A549 (cell line): ENCODE measurements around the gene OCA2. TPM values are rescaled to one million over a fixed set of nuclear protein-coding genes. Genes with fewer than 3 reads are reported as not detected.

Source experiments
- ATAC-seq, 2 experiments: fragments of 200-7000 bp in 1 of 2; fragments of >200 bp in 1 of 2; cut with Nextera tagmentation in 1 of 2; cut with Tn5 transposase in 1 of 2; 3 replicates each; pipeline versions ENCODE4 v1.8.0 to v1.9.1; 2018 to 2020; ENCODE audit warnings: mild to moderate bottlenecking in 1 of 2, moderate library complexity in 1 of 2
- CTCF ChIA-PET: fragments of 300-600 bp; sonication (Branson Sonifier 250); formaldehyde crosslinking; extraction: SDS; loops from one replicate; lab custom pipeline; 2021; ENCODE audit warnings: antibody characterized with exemption, inconsistent platforms; lab: Yijun Ruan, JAX
- POLR2A ChIA-PET: fragments of 350-600 bp; formaldehyde crosslinking; extraction: SDS; loops from one replicate; lab custom pipeline; 2021; ENCODE audit warnings: antibody characterized with exemption, inconsistent platforms; lab: Yijun Ruan, JAX
- DNase-seq, 2 experiments: peaks; one replicate each; pipeline versions ENCODE4 v3.0.0 to v3.0.0-alpha.2; 2011 to 2016; ENCODE audit warnings: low read depth in 1 of 2, low spot score in 1 of 2
- FAIRE-seq: peaks from 2 replicates; lab custom pipeline; 2011; peaks lifted over from hg19 to GRCh38; lab: Jason Lieb, UNC
- H3K27ac ChIP-seq, 2 experiments: fragments of >200 bp; sonication (Bioruptor Twin); formaldehyde crosslinking; 3 replicates each; pipeline ENCODE4 v1.5.1; 2016 to 2017
- H3K4me1 ChIP-seq: fragments of >200 bp; sonication (Bioruptor Twin); formaldehyde crosslinking; 3 replicates; pipeline ENCODE4 v1.6.1; 2016
- H3K4me2 ChIP-seq: fragments of >200 bp; sonication (Bioruptor Twin); formaldehyde crosslinking; 3 replicates; pipeline ENCODE4 v1.6.1; 2016
- H3K4me3 ChIP-seq: fragments of >200 bp; sonication (Bioruptor Twin); formaldehyde crosslinking; 3 replicates; pipeline ENCODE4 v1.5.1; 2016
- H3K9me3 ChIP-seq: fragments of >200 bp; sonication (Bioruptor Twin); formaldehyde crosslinking; 3 replicates; pipeline ENCODE4 v1.6.1; 2016
- CHD4 ChIP-seq: fragments of 200-600 bp; sonication (generic); IDR thresholded peaks from 2 replicates; pipeline ENCODE4 v1.6.1; 2016; ENCODE audit warnings: antibody characterized with exemption, mild to moderate bottlenecking, borderline replicate concordance
- EHF ChIP-seq: fragments of 250-450 bp; sonication (Bioruptor Pico); IDR thresholded peaks from 2 replicates; pipeline ENCODE4 v1.5.0; 2020; ENCODE audit warnings: mild to moderate bottlenecking
- FOXS1 ChIP-seq: fragments of 250-450 bp; sonication (Bioruptor Pico); IDR thresholded peaks from 2 replicates; pipeline ENCODE4 v1.5.0; 2020; ENCODE audit warnings: mild to moderate bottlenecking, moderate library complexity
- GATA3 ChIP-seq: IDR thresholded peaks from 2 replicates; pipeline ENCODE4 v1.6.1; 2012; ENCODE audit warnings: borderline replicate concordance
- HEYL ChIP-seq: fragments of 250-450 bp; sonication (Bioruptor Pico); IDR thresholded peaks from 2 replicates; pipeline ENCODE4 v1.8.0; 2021; ENCODE audit warnings: mild to moderate bottlenecking, moderate library complexity
- JUN ChIP-seq, 2 experiments: fragments of >200 bp; sonication (Bioruptor Twin); formaldehyde crosslinking; IDR thresholded peaks; 2 replicates in 1 of 2; 3 replicates in 1 of 2; pipeline ENCODE4 v1.6.1; 2016 to 2017
- NR3C1 ChIP-seq: fragments of >200 bp; sonication (Bioruptor Twin); formaldehyde crosslinking; IDR thresholded peaks from 3 replicates; pipeline ENCODE4 v1.6.1; 2017
- PHF8 ChIP-seq: fragments of 200-600 bp; sonication (generic); IDR thresholded peaks from 2 replicates; pipeline ENCODE4 v1.6.1; 2016; ENCODE audit warnings: low read depth, mild to moderate bottlenecking, antibody characterized with exemption, moderate library complexity, borderline replicate concordance
- POLR2AphosphoS2 ChIP-seq: conservative IDR thresholded peaks from 2 replicates; pipeline ENCODE4 v1.6.1; 2012; ENCODE audit warnings: low read length, improper control_type of control experiment, inconsistent platforms
- RARB ChIP-seq: fragments of 250-450 bp; sonication (Bioruptor Pico); IDR thresholded peaks from 2 replicates; pipeline ENCODE4 v1.8.0; 2021; ENCODE audit warnings: mild to moderate bottlenecking, moderate library complexity
- WGBS: methylation state at CpG from one replicate; pipeline ENCODE4 v1.1.6; 2017; ENCODE audit errors: missing lambda C conversion rate; 5-methylcytosine and 5-hydroxymethylcytosine counted together
- polyA plus RNA-seq, 4 experiments: library from polyadenylated mRNA; depleted of rRNA in 3 of 4; stranded (reverse); fragments of >200 nt; fragmentation: RNase III in 1 of 4; extraction: RNeasy Plus Mini Kit Qiagen cat#74134 plus additional on column Dnase treatment in 1 of 4; gene quantifications; 2 replicates in 3 of 4; 3 replicates in 1 of 4; pipeline ENCODE4 v1.2.3, GENCODE V29; 2011 to 2017
- TF ChIP-seq, protein P1 (sequence below): fragments of 250-450 bp; sonication (Bioruptor Pico); IDR thresholded peaks from 2 replicates; pipeline ENCODE4 v1.5.0; 2021; ENCODE audit warnings: mild to moderate bottlenecking, moderate library complexity, borderline replicate concordance
- TF ChIP-seq, protein P2 (sequence below): fragments of 200-600 bp; sonication (generic); IDR thresholded peaks from 2 replicates; pipeline ENCODE4 v1.6.1; 2016; ENCODE audit warnings: antibody characterized with exemption, mild to moderate bottlenecking, moderate library complexity
- TF ChIP-seq, protein P3 (sequence below): fragments of >200 bp; sonication (Bioruptor Twin); formaldehyde crosslinking; IDR thresholded peaks from 2 replicates; pipeline ENCODE4 v1.6.1; 2016
- TF ChIP-seq, protein P4 (sequence below): IDR thresholded peaks from 2 replicates; pipeline ENCODE4 v1.6.1; 2012; ENCODE audit warnings: low read depth, borderline replicate concordance

The OCA2 gene
- polyA plus RNA-seq, 2 of the 4 experiments (the other 2 are of a cell fraction): 0.17 to 0.25 TPM

DNA sequence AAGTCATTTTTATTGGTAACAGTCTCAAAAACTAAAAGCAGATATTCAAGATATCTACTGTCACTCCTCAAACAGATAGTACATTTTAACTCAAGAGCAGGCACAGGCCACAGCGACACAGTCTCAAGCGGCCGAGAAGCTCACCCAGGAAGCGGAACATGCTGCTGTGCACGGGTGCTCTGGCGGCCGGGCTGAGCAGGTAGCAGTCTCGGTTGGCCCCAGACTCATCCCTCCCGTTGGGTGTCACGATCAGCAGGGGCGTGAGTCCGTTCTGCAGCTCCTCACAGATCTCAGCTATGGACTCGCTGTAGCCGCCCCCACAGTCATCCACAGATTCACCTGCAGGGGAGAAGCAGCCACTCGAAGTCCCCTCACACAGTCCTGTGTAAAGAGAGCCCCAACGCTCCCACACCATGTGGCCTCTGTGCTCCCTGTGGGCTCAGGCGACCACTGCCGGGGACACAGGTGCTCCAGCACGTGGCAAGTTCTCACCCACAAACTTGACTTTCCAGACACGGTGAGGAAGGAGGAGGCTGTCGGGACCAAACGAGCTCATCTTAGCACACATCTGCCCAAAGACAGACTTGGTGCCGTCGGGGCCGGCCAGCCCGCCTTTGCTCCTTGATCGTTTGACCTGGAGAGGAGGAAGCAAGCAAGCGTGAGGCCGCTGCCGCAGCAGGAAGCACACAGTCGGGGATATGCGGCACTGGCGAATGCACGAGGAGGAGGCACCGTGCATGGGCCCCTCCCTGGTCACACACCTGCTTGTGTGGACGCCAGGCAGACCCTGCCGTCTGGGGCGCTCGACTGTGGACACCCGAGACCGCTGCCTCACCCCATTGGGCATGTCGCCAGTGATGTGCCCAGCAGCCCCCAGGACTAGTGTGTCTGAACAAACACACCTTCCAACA, 17.7 kb upstream of the OCA2 start:
- no peaks in the 10 kb centered on the region for H3K9me3 ChIP-seq
- 91% methylated on average over 42 of the region's 42 CpGs for WGBS
- POLR2A ChIA-PET: interaction anchor here (1.0 kb wide), 1 partner anchor 9 kb away, joined by 3 read pairs; no protein-coding TSS in a partner anchor
- H3K27ac ChIP-seq: no peak overlapping the region
- no peak overlapping the region for H3K4me2 ChIP-seq
- CTCF ChIA-PET: interaction anchor here (0.8 to 7.5 kb wide), 5 partner anchors 11 to 1143 kb away, joined by 3 to 63 read pairs (median 3); no protein-coding TSS in a partner anchor
- no peak for DNase-seq
- ATAC-seq: no peak
- H3K4me3 ChIP-seq: no peak overlapping the region
- TF ChIP-seq, protein P1, sequence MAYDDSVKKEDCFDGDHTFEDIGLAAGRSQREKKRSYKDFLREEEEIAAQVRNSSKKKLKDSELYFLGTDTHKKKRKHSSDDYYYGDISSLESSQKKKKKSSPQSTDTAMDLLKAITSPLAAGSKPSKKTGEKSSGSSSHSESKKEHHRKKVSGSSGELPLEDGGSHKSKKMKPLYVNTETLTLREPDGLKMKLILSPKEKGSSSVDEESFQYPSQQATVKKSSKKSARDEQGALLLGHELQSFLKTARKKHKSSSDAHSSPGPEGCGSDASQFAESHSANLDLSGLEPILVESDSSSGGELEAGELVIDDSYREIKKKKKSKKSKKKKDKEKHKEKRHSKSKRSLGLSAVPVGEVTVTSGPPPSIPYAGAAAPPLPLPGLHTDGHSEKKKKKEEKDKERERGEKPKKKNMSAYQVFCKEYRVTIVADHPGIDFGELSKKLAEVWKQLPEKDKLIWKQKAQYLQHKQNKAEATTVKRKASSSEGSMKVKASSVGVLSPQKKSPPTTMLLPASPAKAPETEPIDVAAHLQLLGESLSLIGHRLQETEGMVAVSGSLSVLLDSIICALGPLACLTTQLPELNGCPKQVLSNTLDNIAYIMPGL (CRISPR knock-in tag): no peak
- no peak for TF ChIP-seq EHF
- no peak for TF ChIP-seq NR3C1
- TF ChIP-seq GATA3: no peak
- TF ChIP-seq, protein P2, sequence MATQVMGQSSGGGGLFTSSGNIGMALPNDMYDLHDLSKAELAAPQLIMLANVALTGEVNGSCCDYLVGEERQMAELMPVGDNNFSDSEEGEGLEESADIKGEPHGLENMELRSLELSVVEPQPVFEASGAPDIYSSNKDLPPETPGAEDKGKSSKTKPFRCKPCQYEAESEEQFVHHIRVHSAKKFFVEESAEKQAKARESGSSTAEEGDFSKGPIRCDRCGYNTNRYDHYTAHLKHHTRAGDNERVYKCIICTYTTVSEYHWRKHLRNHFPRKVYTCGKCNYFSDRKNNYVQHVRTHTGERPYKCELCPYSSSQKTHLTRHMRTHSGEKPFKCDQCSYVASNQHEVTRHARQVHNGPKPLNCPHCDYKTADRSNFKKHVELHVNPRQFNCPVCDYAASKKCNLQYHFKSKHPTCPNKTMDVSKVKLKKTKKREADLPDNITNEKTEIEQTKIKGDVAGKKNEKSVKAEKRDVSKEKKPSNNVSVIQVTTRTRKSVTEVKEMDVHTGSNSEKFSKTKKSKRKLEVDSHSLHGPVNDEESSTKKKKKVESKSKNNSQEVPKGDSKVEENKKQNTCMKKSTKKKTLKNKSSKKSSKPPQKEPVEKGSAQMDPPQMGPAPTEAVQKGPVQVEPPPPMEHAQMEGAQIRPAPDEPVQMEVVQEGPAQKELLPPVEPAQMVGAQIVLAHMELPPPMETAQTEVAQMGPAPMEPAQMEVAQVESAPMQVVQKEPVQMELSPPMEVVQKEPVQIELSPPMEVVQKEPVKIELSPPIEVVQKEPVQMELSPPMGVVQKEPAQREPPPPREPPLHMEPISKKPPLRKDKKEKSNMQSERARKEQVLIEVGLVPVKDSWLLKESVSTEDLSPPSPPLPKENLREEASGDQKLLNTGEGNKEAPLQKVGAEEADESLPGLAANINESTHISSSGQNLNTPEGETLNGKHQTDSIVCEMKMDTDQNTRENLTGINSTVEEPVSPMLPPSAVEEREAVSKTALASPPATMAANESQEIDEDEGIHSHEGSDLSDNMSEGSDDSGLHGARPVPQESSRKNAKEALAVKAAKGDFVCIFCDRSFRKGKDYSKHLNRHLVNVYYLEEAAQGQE: no peak
- TF ChIP-seq FOXS1 (CRISPR knock-in tag): no peak
- no peak for TF ChIP-seq JUN (IDR thresholded peaks at IDR 0.05)
- no peak for TF ChIP-seq PHF8
- TF ChIP-seq POLR2AphosphoS2: no peak
- TF ChIP-seq HEYL: no peak
- TF ChIP-seq, protein P3, sequence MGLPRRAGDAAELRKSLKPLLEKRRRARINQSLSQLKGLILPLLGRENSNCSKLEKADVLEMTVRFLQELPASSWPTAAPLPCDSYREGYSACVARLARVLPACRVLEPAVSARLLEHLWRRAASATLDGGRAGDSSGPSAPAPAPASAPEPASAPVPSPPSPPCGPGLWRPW: no peak
- H3K4me1 ChIP-seq: no peaks in the 10 kb centered on the region
- FAIRE-seq: no peak

DNA sequence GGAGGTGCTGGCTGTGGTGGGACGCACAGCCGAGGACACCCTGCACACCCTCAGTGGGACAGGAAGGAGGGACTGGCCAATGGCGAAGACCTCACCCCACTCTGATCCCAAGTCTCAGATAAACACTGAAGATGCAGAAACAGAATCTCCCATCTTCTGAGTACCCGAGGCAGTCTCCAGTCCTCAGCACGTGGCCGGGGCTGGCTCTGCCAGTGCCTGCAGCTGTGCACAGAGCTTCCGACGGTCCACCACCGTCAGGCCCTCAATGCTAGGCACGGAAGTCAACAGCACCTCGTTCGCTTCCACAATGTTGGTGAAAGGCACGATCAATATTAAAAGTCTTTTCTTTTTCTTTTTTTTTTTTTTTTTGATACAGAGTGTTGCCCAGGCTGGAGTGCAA, 16.8 kb upstream of the OCA2 start:
- whole genome bisulfite sequencing: 87% methylated on average over 13 of the region's 13 CpGs
- ChIA-PET POLR2A (interaction anchor here (1.0 kb wide), 1 partner anchor 10 kb away, joined by 3 read pairs; no protein-coding TSS in a partner anchor), CTCF (interaction anchor here (0.6 to 7.5 kb wide), 3 partner anchors 12 to 202 kb away, joined by 3 to 63 read pairs (median 5); no protein-coding TSS in a partner anchor)
- ATAC-seq: no peak
- FAIRE-seq: no peak
- H3K4me3 ChIP-seq: no peak overlapping the region
- H3K9me3 ChIP-seq: no peaks in the 10 kb centered on the region
- no peak overlapping the region for H3K27ac ChIP-seq
- H3K4me1 ChIP-seq: no peaks in the 10 kb centered on the region
- DNase-seq: no peak
- no peak overlapping the region for H3K4me2 ChIP-seq
- TF ChIP-seq RARB (no peak), EHF (no peak), NR3C1 (no peak), CHD4 (no peak)
- TF ChIP-seq, protein P4, sequence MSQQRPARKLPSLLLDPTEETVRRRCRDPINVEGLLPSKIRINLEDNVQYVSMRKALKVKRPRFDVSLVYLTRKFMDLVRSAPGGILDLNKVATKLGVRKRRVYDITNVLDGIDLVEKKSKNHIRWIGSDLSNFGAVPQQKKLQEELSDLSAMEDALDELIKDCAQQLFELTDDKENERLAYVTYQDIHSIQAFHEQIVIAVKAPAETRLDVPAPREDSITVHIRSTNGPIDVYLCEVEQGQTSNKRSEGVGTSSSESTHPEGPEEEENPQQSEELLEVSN: no peak
